ENCODE measurements around the gene CWC22.

- TF ChIP-seq SUZ12 (IDR thresholded peaks at IDR 0.05; ENCODE audit: extremely low read depth, insufficient read depth, insufficient read length) (no peak), YY1 (IDR thresholded peaks at IDR 0.05; ENCODE audit: insufficient read depth, insufficient read length) (no peak)
These were observed 6.7 kb downstream of the CWC22 start for GRCh38 chr2:180000434-180000833.
